Lower lobe of right lung (tissue), 2 donors: ENCODE results near the gene AMZ1. TPM values are rescaled to one million over a fixed set of nuclear protein-coding genes. Genes with fewer than 3 reads are reported as not detected.
"Not testable (repeated sequence)": the region's sequence is repeated elsewhere in the genome, so short reads cannot be mapped to it uniquely, and the experiment has no call there.

Experiments
- ATAC-seq, 2 donors: fragments of 200-7000 bp; cut with Tn5 transposase; one replicate each; pipeline ENCODE4 v1.9.1; 2020 to 2022; ENCODE audit warnings: mild to moderate bottlenecking in 2 of 2, moderate library complexity in 2 of 2
- DNase-seq: peaks from one replicate; pipeline ENCODE4 v3.0.0-alpha.2; 2020
- H3K27ac ChIP-seq: fragments of 200-600 bp; one replicate; pipeline ENCODE4 v1.8.0; 2022
- H3K27me3 ChIP-seq: fragments of 200-600 bp; one replicate; pipeline ENCODE4 v1.8.0; 2022; ENCODE audit warnings: low read depth
- H3K36me3 ChIP-seq: fragments of 200-600 bp; one replicate; pipeline ENCODE4 v1.8.0; 2022; ENCODE audit warnings: mild to moderate bottlenecking
- H3K4me1 ChIP-seq: fragments of 200-600 bp; one replicate; pipeline ENCODE4 v1.8.0; 2022
- H3K4me3 ChIP-seq: fragments of 200-600 bp; one replicate; pipeline ENCODE4 v1.8.0; 2022; ENCODE audit warnings: mild to moderate bottlenecking
- H3K9me3 ChIP-seq: fragments of 200-600 bp; one replicate; pipeline ENCODE4 v1.8.0; 2022
- intact Hi-C: fragments of 100-400 bp; cut with DNase I; formaldehyde crosslinking; loops from one replicate; pipeline ENCODE4 v1.11.0; 2022
- total RNA-seq: library from RNA; stranded (reverse); fragmentation: NEBNext Ultra II Directional; extraction: Animal tissue kit (Norgen Biotek cat#: 25700); gene quantifications from one replicate; pipeline ENCODE4 v1.2.1, GENCODE V29; 2021
- TF ChIP-seq, protein P1 (sequence below): fragments of 200-600 bp; IDR thresholded peaks from one replicate; pipeline ENCODE4 v1.8.0; 2022; ENCODE audit warnings: antibody characterized with exemption, mild to moderate bottlenecking
- donor health status: DM: no; HTN: yes; CAD: no; lungs with severe emphysema.

AMZ1 gene
- total RNA-seq, 1 donor from 2014 or later: 0.47 TPM

DNA sequence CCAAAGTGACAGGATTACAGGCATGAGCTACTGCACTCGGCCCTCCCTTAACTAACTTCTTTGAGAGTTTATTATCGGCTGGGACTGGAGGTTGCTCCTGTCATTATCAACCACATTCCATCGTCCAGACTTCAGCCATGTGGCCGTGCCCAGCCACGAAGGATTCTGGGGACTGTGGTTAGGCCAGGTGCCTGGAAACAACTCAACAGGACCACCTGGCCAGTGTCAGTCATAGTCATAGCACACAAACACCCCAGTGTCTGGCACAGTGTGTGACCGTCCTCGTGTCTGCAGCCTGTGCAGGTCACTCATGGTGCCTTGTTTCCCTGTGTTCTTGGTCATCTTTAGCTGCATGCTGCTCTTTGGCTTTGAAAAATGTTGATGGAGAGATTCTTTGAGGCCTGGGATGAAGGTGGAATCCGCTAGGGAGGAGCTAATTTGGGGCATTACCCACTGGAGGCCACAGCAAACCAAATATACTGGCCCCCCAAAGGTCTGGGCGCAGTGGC, 12.7 kb upstream of the AMZ1 start:
- DNase-seq: no peak
- no peak for ATAC-seq
- peaks cover 6% of the 10 kb centered on the region for H3K4me1 ChIP-seq
- TF ChIP-seq, protein P1, sequence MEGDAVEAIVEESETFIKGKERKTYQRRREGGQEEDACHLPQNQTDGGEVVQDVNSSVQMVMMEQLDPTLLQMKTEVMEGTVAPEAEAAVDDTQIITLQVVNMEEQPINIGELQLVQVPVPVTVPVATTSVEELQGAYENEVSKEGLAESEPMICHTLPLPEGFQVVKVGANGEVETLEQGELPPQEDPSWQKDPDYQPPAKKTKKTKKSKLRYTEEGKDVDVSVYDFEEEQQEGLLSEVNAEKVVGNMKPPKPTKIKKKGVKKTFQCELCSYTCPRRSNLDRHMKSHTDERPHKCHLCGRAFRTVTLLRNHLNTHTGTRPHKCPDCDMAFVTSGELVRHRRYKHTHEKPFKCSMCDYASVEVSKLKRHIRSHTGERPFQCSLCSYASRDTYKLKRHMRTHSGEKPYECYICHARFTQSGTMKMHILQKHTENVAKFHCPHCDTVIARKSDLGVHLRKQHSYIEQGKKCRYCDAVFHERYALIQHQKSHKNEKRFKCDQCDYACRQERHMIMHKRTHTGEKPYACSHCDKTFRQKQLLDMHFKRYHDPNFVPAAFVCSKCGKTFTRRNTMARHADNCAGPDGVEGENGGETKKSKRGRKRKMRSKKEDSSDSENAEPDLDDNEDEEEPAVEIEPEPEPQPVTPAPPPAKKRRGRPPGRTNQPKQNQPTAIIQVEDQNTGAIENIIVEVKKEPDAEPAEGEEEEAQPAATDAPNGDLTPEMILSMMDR: no peak
- no peak overlapping the region for H3K4me3 ChIP-seq
- H3K36me3 ChIP-seq: no peaks in the 10 kb centered on the region
- H3K9me3 ChIP-seq: peaks cover 3% of the 10 kb centered on the region
- H3K27ac ChIP-seq: no peak overlapping the region
- intact Hi-C loops: no loop called here
- peaks cover 3% of the 10 kb centered on the region for H3K27me3 ChIP-seq

DNA sequence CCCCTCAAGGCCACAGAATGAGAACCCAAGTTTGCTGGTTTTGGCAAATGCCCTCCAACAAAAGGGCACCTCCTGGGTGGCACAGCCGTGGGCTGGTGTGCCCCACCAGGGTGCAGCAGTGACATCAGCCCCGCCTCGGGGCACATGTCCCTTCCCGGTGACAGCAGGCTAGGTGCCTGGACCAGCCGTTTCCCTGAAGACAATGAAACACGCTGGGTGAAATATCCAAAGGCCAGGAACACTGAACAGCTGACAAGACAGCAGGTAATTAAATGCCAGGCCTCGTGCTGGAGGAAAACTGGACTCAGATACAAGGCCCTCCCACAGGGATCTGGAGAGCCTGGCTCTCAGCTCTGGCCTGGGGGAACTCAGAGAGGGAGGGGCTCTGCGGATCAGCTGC, 11.4 kb upstream of the AMZ1 start:
- DNase-seq, H3K27ac ChIP-seq, intact Hi-C loops, H3K4me1 ChIP-seq, ATAC-seq, H3K27me3 ChIP-seq, H3K36me3 ChIP-seq, H3K9me3 ChIP-seq, H3K4me3 ChIP-seq: not testable (repeated sequence)

DNA sequence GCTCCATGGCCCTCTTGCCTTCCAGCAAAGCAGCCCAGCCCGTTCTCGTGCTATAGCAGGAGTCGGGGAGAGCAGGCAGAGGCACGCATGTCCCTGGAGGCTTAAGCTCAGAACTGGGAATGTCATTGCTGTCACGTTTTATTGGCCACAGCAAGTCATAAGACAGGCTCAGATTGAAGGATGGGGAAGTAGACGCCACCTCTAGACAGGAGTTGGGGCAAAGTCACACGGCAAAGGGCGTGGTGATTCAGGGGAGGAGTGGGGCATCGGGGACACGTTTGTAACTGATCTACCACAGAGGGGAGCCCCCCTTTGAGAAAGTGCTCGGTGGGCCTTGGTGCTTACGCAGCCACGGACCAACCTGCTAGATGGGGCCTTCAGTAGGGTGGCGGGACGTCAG, 9.5 kb upstream of the AMZ1 start:
- intact Hi-C loops, DNase-seq: not testable (repeated sequence)

DNA sequence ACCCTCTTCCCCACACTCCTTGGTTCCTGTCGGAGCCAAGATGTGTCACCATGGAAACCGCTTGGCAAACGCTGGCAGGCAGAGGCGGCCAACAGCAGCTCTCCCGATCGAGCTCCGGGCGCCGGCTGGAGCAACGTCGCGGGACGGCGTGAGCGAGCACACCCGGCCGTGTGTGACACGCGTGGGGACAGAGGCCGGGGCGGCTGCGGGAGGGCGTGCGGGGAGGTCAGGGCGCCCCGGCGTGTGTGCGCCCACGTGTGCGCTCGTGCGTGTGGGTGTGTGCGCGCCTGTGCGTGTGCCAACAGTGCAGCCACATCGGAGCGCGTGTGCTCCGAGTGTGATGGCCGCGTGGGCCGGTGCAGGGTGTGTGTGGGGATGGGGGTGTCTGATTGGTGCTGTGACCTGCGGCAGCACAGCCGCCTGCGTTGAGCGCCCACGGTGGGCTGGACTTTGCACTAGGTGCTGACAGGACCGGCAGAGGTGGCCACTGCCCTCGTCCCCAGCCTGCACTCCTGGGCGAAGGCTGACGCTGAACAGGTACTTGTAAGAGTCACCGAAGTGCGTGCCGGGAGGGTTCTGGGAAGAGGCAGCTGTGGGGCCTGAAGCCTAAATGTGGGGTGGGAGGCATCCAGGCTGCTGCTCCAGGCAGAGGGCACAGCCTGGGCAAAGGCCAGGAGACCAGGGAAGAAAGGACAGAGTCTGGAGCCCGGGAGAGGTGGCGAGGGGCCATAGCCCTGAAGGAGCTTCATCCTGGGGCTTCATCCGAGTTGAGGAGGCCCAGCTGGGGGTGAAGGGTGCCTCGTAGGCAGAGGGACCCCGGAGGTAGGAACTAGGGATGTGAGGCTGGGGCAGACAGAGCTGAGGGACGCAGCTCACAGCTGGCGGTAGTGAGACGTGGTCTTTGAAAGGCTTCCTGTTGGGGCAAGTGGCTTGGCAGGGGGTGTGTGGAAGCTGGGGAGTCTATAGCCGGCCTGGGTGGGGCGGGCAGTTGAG, 8.6 kb upstream of the AMZ1 start:
- H3K36me3 ChIP-seq, DNase-seq, H3K27ac ChIP-seq, intact Hi-C loops, H3K9me3 ChIP-seq, H3K4me3 ChIP-seq, H3K27me3 ChIP-seq, H3K4me1 ChIP-seq: not testable (repeated sequence)
- ATAC-seq: peak in 1 of 2 donors; percentile 10

More for the DNA sequence above, 9.5 kb upstream of the AMZ1 start:
- not testable (repeated sequence) for H3K4me3 ChIP-seq, H3K27ac ChIP-seq, ATAC-seq, H3K36me3 ChIP-seq, H3K9me3 ChIP-seq, H3K4me1 ChIP-seq, H3K27me3 ChIP-seq

DNA sequence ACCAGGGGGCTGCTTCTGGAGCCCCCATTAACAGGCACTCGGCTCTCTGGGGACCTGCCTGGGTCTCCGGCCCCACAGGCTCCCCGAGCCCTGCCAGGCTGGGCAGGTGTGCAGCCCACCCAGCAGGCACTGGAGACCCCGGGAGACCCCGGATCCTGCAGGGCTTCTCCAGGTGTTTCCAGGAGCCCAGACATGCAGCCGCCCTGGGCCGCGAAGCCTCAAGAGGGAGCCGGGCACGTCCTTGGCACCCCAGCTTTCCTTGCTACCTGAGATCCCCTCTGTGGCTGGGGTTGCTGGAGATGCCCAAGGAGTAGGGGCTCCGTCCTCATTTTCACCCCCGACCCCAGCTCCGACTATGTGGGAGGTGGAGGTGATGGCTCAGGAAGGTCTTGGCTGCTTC, 7.7 kb upstream of the AMZ1 start:
- TF ChIP-seq, protein P1: no peak

DNA sequence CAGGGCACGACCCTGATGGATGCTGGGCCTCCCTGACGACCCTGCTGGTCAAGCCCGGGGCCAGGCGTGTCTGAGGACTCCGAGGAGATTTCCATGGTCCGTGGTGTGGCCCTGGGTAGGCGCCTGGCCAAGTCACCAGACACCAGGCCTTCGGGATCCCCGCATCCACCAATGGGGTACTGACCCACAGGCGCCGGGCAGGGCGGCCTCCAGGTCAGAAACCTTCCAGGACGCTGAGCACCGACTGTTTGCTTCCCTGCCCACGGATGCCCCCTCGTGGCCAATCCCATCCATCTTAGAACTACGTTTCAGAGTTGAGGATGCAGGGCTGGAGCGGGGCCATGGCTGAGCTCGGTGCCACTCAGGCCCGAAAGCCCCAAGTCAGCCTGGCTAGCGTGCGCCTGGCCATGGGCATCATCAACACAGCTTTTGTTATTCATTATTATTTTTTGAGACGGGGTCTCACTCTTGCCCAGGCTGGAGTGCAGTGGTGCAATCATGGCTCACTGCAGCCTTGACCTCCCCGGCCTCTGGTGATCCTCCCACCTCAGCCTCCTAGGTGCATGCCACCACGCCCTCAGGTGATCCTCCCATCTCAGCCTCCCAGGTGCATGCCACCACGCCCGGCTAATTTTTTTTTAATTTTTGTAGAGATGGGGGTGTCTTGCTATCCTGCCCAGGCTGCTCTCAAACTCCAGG, 7.1 kb upstream of the AMZ1 start:
- ATAC-seq: peak; percentile 86 to 89
- TF ChIP-seq, protein P1: peak; percentile 82

More for the DNA sequence above, 7.7 kb upstream of the AMZ1 start:
- Histone ChIP-seq H3K4me3 (no peak overlapping the region), H3K4me1 (peaks cover 6% of the 10 kb centered on the region), H3K27me3 (peaks cover 14% of the 10 kb centered on the region), H3K27ac (no peak overlapping the region), H3K9me3 (no peaks in the 10 kb centered on the region), H3K36me3 (no peaks in the 10 kb centered on the region)
- intact Hi-C loops: no loop called here
- ATAC-seq: no peak
- DNase-seq: no peak

More for the DNA sequence above, 7.1 kb upstream of the AMZ1 start:
- peaks cover 18% of the 10 kb centered on the region for H3K27me3 ChIP-seq
- no peaks in the 10 kb centered on the region for H3K9me3 ChIP-seq
- H3K4me3 ChIP-seq: no peak overlapping the region
- H3K27ac ChIP-seq: no peak overlapping the region
- no peaks in the 10 kb centered on the region for H3K36me3 ChIP-seq
- peaks cover 6% of the 10 kb centered on the region for H3K4me1 ChIP-seq
- DNase-seq: peak; percentile 88
- intact Hi-C loops: no loop called here
